Adrenal gland (tissue), 5 donors: Measurements from ENCODE around the gene GSTT2B.

ENCODE experiments used
- POLR2A ChIP-seq, 2 donors: fragments of 450-650 bp; IDR thresholded peaks; one replicate each; pipeline ENCODE4 v1.6.1; 2017; ENCODE audit warnings: antibody characterized with exemption in 2 of 2, mild to moderate bottlenecking in 2 of 2, moderate library complexity in 1 of 2
- TF ChIP-seq, protein P1 (sequence below), 6 experiments: fragments of 450-650 bp in 4 of 6; fragments of 200-600 bp in 2 of 6; sonication (generic) in 1 of 6; IDR thresholded peaks; 1 replicate in 5 of 6; 2 replicates in 1 of 6; pipeline versions ENCODE4 v1.5.1 to v1.8.0; 2016 to 2021; ENCODE audit warnings: antibody characterized with exemption in 6 of 6, mild to moderate bottlenecking in 2 of 6, moderate library complexity in 1 of 6
- donor health status: DM: no; HTN: no; CAD: no.

DNA sequence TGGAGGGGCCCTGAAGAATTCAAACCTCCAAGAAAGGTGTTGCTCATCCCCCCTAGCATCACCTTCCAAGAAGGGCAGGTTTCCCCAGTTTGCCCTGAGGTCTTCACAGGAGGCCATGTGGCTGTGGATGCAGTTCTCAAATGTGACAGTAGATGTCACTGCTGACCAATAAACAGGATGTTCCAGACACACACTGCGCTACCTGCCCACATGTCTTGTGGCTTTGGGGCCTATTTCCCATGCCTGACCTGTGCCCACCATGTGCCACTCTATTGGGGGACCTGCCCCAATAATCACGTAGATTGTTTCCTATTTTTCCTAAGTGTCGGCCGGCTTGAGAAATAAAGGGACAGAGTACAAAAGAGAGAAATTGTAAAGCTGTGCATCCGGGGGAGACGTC lies 23.4 kb upstream of the GSTT2B start:
- TF ChIP-seq, protein P1, sequence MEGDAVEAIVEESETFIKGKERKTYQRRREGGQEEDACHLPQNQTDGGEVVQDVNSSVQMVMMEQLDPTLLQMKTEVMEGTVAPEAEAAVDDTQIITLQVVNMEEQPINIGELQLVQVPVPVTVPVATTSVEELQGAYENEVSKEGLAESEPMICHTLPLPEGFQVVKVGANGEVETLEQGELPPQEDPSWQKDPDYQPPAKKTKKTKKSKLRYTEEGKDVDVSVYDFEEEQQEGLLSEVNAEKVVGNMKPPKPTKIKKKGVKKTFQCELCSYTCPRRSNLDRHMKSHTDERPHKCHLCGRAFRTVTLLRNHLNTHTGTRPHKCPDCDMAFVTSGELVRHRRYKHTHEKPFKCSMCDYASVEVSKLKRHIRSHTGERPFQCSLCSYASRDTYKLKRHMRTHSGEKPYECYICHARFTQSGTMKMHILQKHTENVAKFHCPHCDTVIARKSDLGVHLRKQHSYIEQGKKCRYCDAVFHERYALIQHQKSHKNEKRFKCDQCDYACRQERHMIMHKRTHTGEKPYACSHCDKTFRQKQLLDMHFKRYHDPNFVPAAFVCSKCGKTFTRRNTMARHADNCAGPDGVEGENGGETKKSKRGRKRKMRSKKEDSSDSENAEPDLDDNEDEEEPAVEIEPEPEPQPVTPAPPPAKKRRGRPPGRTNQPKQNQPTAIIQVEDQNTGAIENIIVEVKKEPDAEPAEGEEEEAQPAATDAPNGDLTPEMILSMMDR (IDR thresholded peaks at IDR 0.05), result peak in 3 of 6 experiments; percentile 25 to 73 (median 28)
- no peak for TF ChIP-seq POLR2A (IDR thresholded peaks at IDR 0.05)
